H1 (cell line): ENCODE measurements around the gene FAM83B. TPM values are rescaled to one million over a fixed set of nuclear protein-coding genes. Genes with fewer than 3 reads are reported as not detected.

Experiments used
- CTCF ChIA-PET: fragments of 300-600 bp; sonication (Branson Sonifier 250); formaldehyde crosslinking; loops from one replicate; lab custom pipeline; 2021; ENCODE audit not compliant: partially characterized antibody; lab: Charles Lee
- POLR2A ChIA-PET: fragments of 300-600 bp; sonication (Branson Sonifier 250); formaldehyde crosslinking; loops from one replicate; lab custom pipeline; 2021; ENCODE audit warnings: inconsistent platforms; ENCODE audit not compliant: partially characterized antibody; lab: Charles Lee
- DNase-seq, 2 experiments: peaks; one replicate each; pipeline versions ENCODE4 v3.0.0 to v3.0.0-alpha.2; 2010 to 2022; ENCODE audit warnings: low spot score in 2 of 2, low read depth in 1 of 2, mixed read lengths in 1 of 2
- FAIRE-seq: peaks from 2 replicates; lab custom pipeline; 2011; peaks lifted over from hg19 to GRCh38; lab: Jason Lieb, UNC
- H2AFZ ChIP-seq: 2 replicates; pipeline ENCODE4 v1.8.1; 2012; ENCODE audit warnings: low read length, inconsistent platforms
- H2AK5ac ChIP-seq: 2 replicates; pipeline ENCODE4 v1.6.1; 2013; ENCODE audit warnings: low read depth, low read length
- H2BK120ac ChIP-seq: replicated peaks from 2 replicates; pipeline ENCODE3; 2013; ENCODE audit warnings: low read depth, low read length, inconsistent platforms
- H2BK12ac ChIP-seq: 2 replicates; pipeline ENCODE4 v1.6.1; 2013; ENCODE audit warnings: low read depth, low read length
- H2BK15ac ChIP-seq: 2 replicates; pipeline ENCODE4 v1.6.1; 2013; ENCODE audit warnings: low read length
- H2BK20ac ChIP-seq: 2 replicates; pipeline ENCODE4 v1.6.1; 2013; ENCODE audit warnings: low read length
- H2BK5ac ChIP-seq: 2 replicates; pipeline ENCODE4 v1.6.1; 2013; ENCODE audit warnings: low read depth, low read length
- H3K14ac ChIP-seq: 2 replicates; pipeline ENCODE4 v1.6.1; 2013; ENCODE audit warnings: inconsistent platforms; ENCODE audit not compliant: insufficient read length
- H3K18ac ChIP-seq: 2 replicates; pipeline ENCODE4 v1.6.1; 2013; ENCODE audit warnings: low read length; ENCODE audit errors: extremely low read depth
- H3K23ac ChIP-seq: 2 replicates; pipeline ENCODE4 v1.6.1; 2013; ENCODE audit warnings: inconsistent platforms; ENCODE audit not compliant: insufficient read length
- H3K23me2 ChIP-seq: 2 replicates; pipeline ENCODE4 v1.6.1; 2013; ENCODE audit warnings: low read depth, low read length
- H3K27ac ChIP-seq: 2 replicates; pipeline ENCODE4 v1.6.1; 2011; ENCODE audit warnings: low read depth, low read length, inconsistent platforms
- H3K27me3 ChIP-seq, 4 experiments: replicated peaks in 1 of 4; 1 replicate in 1 of 4; 2 replicates in 3 of 4; pipeline versions ENCODE4 v1.6.1 to v1.8.1; 2011 to 2013; ENCODE audit warnings: low read length in 3 of 4, mild to moderate bottlenecking in 3 of 4, inconsistent platforms in 2 of 4, mixed read lengths in 2 of 4, moderate library complexity in 1 of 4; ENCODE audit not compliant: control insufficient read depth in 3 of 4, insufficient read depth in 3 of 4; ENCODE audit errors: extremely low read depth in 1 of 4
- H3K36me3 ChIP-seq, 4 experiments: 2 replicates each; pipeline versions ENCODE4 v1.6.1 to v1.8.1; 2011 to 2013; ENCODE audit warnings: mild to moderate bottlenecking in 4 of 4, low read length in 3 of 4, moderate library complexity in 2 of 4, control low read depth in 1 of 4, inconsistent platforms in 1 of 4; ENCODE audit not compliant: insufficient read depth in 4 of 4, control insufficient read depth in 2 of 4
- H3K4ac ChIP-seq: replicated peaks from 2 replicates; pipeline ENCODE3; 2013; ENCODE audit warnings: low read length, low read depth, mixed read lengths, inconsistent platforms; ENCODE audit not compliant: insufficient read length
- H3K4me1 ChIP-seq, 4 experiments: replicated peaks in 1 of 4; 1 replicate in 1 of 4; 2 replicates in 3 of 4; pipeline versions ENCODE4 v1.6.1 to v1.8.1; 2011 to 2013; ENCODE audit warnings: low read length in 3 of 4, inconsistent platforms in 2 of 4, mixed read lengths in 1 of 4; ENCODE audit not compliant: insufficient read depth in 4 of 4, control insufficient read depth in 3 of 4
- H3K4me2 ChIP-seq, 2 experiments: 2 replicates each; pipeline versions ENCODE4 v1.6.1 to v1.8.1; 2011 to 2013; ENCODE audit warnings: low read depth in 2 of 2, low read length in 2 of 2, control low read depth in 1 of 2, inconsistent platforms in 1 of 2, mild to moderate bottlenecking in 1 of 2; ENCODE audit not compliant: insufficient read depth in 1 of 2
- H3K4me3 ChIP-seq, 4 experiments: fragments of 200-600, 300-600 bp in 1 of 4; sonication (generic), shearing (Covaris generic), sonication (Bioruptor Twin) in 1 of 4; 2 replicates each; pipeline versions ENCODE4 v1.5.1 to v1.8.1; 2011 to 2016; ENCODE audit warnings: low read length in 4 of 4, low read depth in 3 of 4, control low read depth in 2 of 4, inconsistent platforms in 2 of 4, mild to moderate bottlenecking in 2 of 4, mixed read lengths in 1 of 4, moderate library complexity in 1 of 4; ENCODE audit not compliant: insufficient read depth in 2 of 4; ENCODE audit errors: extremely low read depth in 1 of 4
- H3K56ac ChIP-seq: replicated peaks from 2 replicates; pipeline ENCODE3; 2013; ENCODE audit warnings: low read depth, mild to moderate bottlenecking, mixed read lengths, low read length, inconsistent platforms; ENCODE audit not compliant: insufficient read length
- H3K79me1 ChIP-seq: 2 replicates; pipeline ENCODE4 v1.6.1; 2013; ENCODE audit warnings: low read depth, low read length, control low read depth
- H3K79me2 ChIP-seq, 2 experiments: 2 replicates each; pipeline versions ENCODE4 v1.6.1 to v1.8.1; 2012 to 2013; ENCODE audit warnings: low read length in 2 of 2, mild to moderate bottlenecking in 2 of 2, inconsistent platforms in 1 of 2; ENCODE audit not compliant: insufficient read depth in 2 of 2, control insufficient read depth in 1 of 2
- H3K9ac ChIP-seq, 4 experiments: replicated peaks in 1 of 4; 1 replicate in 1 of 4; 2 replicates in 3 of 4; pipeline versions ENCODE4 v1.6.1 to v1.8.1; 2011 to 2013; ENCODE audit warnings: low read depth in 3 of 4, low read length in 3 of 4, control low read depth in 2 of 4, mild to moderate bottlenecking in 2 of 4, moderate library complexity in 2 of 4, inconsistent platforms in 1 of 4; ENCODE audit errors: extremely low read depth in 1 of 4
- H3K9me3 ChIP-seq, 2 experiments: 2 replicates each; pipeline versions ENCODE4 v1.6.1 to v1.8.1; 2012 to 2013; ENCODE audit warnings: mild to moderate bottlenecking in 2 of 2, moderate library complexity in 2 of 2, control low read depth in 1 of 2, inconsistent platforms in 1 of 2, low read depth in 1 of 2, low read length in 1 of 2, mixed read lengths in 1 of 2; ENCODE audit not compliant: insufficient read depth in 2 of 2
- H4K20me1 ChIP-seq, 2 experiments: replicated peaks in 1 of 2; 2 replicates each; pipeline versions ENCODE3 to v1.8.1; 2011 to 2013; ENCODE audit warnings: inconsistent platforms in 2 of 2, low read length in 2 of 2, mild to moderate bottlenecking in 1 of 2; ENCODE audit not compliant: insufficient read depth in 2 of 2, control insufficient read depth in 1 of 2
- H4K5ac ChIP-seq: 2 replicates; pipeline ENCODE4 v1.6.1; 2013; ENCODE audit warnings: low read length, low read depth, mixed read lengths, inconsistent platforms; ENCODE audit not compliant: insufficient read length
- H4K8ac ChIP-seq: 2 replicates; pipeline ENCODE4 v1.8.0; 2013; ENCODE audit warnings: mild to moderate bottlenecking, moderate library complexity, low read length, inconsistent platforms; ENCODE audit not compliant: insufficient read depth; ENCODE audit errors: extremely low read depth
- H4K91ac ChIP-seq: replicated peaks from 2 replicates; pipeline ENCODE3; 2013; ENCODE audit warnings: low read length, mixed read lengths, inconsistent platforms; ENCODE audit not compliant: insufficient read length
- ATF3 ChIP-seq: IDR thresholded peaks from 2 replicates; pipeline ENCODE4 v1.6.1; 2011; ENCODE audit warnings: low read depth, mild to moderate bottlenecking, low read length; ENCODE audit not compliant: insufficient read depth
- BCL11A ChIP-seq, 2 experiments: IDR thresholded peaks; one replicate each; pipeline ENCODE4 v1.6.1; 2011; ENCODE audit warnings: low read depth in 2 of 2, low read length in 2 of 2, mild to moderate bottlenecking in 2 of 2
- CREB1 ChIP-seq: IDR thresholded peaks from 2 replicates; pipeline ENCODE4 v1.6.1; 2012; ENCODE audit warnings: inconsistent platforms
- CTBP2 ChIP-seq: IDR thresholded peaks from 2 replicates; pipeline ENCODE4 v1.7.0; 2011; ENCODE audit warnings: borderline replicate concordance, mild to moderate bottlenecking, moderate library complexity, mixed read lengths, low read length; ENCODE audit not compliant: insufficient read depth, insufficient read length
- EGR1 ChIP-seq: IDR thresholded peaks from 2 replicates; pipeline ENCODE4 v1.6.1; 2011; ENCODE audit warnings: low read depth, low read length, borderline replicate concordance
- EP300 ChIP-seq, 2 experiments: IDR thresholded peaks; 1 replicate in 1 of 2; 2 replicates in 1 of 2; pipeline ENCODE4 v1.6.1; 2011 to 2012; ENCODE audit warnings: low read depth in 2 of 2, low read length in 2 of 2, mild to moderate bottlenecking in 2 of 2, borderline replicate concordance in 1 of 2, inconsistent platforms in 1 of 2, moderate library complexity in 1 of 2
- GABPA ChIP-seq: IDR thresholded peaks from 2 replicates; pipeline ENCODE4 v1.6.1; 2011; ENCODE audit warnings: mild to moderate bottlenecking, low read length, moderate library complexity, borderline replicate concordance; ENCODE audit not compliant: insufficient read depth
- JUN ChIP-seq: IDR thresholded peaks from 2 replicates; pipeline ENCODE4 v1.6.1; 2011; ENCODE audit warnings: low read depth, mild to moderate bottlenecking, improper control_type of control experiment, low read length
- KDM4A ChIP-seq: IDR thresholded peaks from one replicate; pipeline ENCODE4 v1.7.1; 2012; ENCODE audit warnings: low read depth, mild to moderate bottlenecking, moderate library complexity, low read length, inconsistent platforms; ENCODE audit not compliant: severe bottlenecking
- RFX5 ChIP-seq: IDR thresholded peaks from 2 replicates; pipeline ENCODE4 v1.6.1; 2011; ENCODE audit warnings: low read depth, low read length, improper control_type of control experiment, borderline replicate concordance
- SAP30 ChIP-seq: fragments of 300-600 bp; sonication (generic); IDR thresholded peaks from 2 replicates; pipeline ENCODE4 v1.7.1; 2012; ENCODE audit warnings: low read length, moderate library complexity, mild to moderate bottlenecking, inconsistent platforms; ENCODE audit not compliant: insufficient read depth, insufficient replicate concordance
- SIRT6 ChIP-seq: IDR thresholded peaks from one replicate; pipeline ENCODE4 v1.7.1; 2012; ENCODE audit warnings: low read length, inconsistent platforms
- TCF12 ChIP-seq: IDR thresholded peaks from 2 replicates; pipeline ENCODE4 v1.6.1; 2011; ENCODE audit warnings: low read depth, mild to moderate bottlenecking, low read length
- WGBS, 2 experiments: shearing (Covaris generic) in 1 of 2; methylation state at CpG; one replicate each; pipeline versions ENCODE4 v1.1.6 to v1.1.7; 2013 to 2015; ENCODE audit warnings: low lambda C conversion rate in 2 of 2, mixed read lengths in 2 of 2, inconsistent platforms in 1 of 2, low coverage in 1 of 2, missing lambda C conversion rate in 1 of 2; ENCODE audit not compliant: insufficient replicate concordance in 2 of 2, insufficient coverage in 1 of 2, insufficient read length in 1 of 2; ENCODE audit errors: extremely low coverage in 1 of 2, missing lambda C conversion rate in 1 of 2; 5-methylcytosine and 5-hydroxymethylcytosine counted together
- polyA plus RNA-seq, 7 experiments: library from polyadenylated mRNA; depleted of rRNA in 3 of 7; stranded (reverse) in 5 of 7; unstranded in 2 of 7; fragments of >200 nt in 5 of 7; fragments of 200-250 nt in 2 of 7; gene quantifications; 1 replicate in 5 of 7; 2 replicates in 1 of 7; 4 replicates in 1 of 7; pipeline versions ENCODE4 v1.2.1 to v1.2.3, GENCODE V29; 2011 to 2013; ENCODE audit warnings: missing spikeins in 2 of 7, mixed read lengths in 2 of 7
- total RNA-seq: library from RNA; stranded (reverse); fragmentation: NEBNext Ultra II Directional; extraction: Animal tissue kit (Norgen Biotek cat#: 25700); gene quantifications from 2 replicates; pipeline ENCODE4 v1.2.1, GENCODE V29; 2021

FAM83B gene
- total and polyA plus RNA-seq, 2 of the 8 experiments (the other 6 are each of a cell fraction or from before 2014, with no cell fraction given) = 0.71 to 5.7 TPM

- H3K18ac ChIP-seq = no peak overlapping the region
- ChIA-PET CTCF (no interaction called here), POLR2A (no interaction called here)
- no peak overlapping the region for H2BK15ac ChIP-seq
- DNase-seq = no peak
- H3K79me2 ChIP-seq = no peaks in the 10 kb centered on the region
- no peaks in the 10 kb centered on the region for H3K4me1 ChIP-seq
- H2AFZ ChIP-seq = no peak overlapping the region
- no peak overlapping the region for H3K23ac ChIP-seq
- H2BK12ac ChIP-seq = no peak overlapping the region
- H4K5ac ChIP-seq = no peak overlapping the region
- 93% methylated on average over 3 of the region's 3 CpGs; no CpG with 5 or more reads in 1 of the 2 experiments for WGBS, 2 experiments
- no peak overlapping the region for H4K91ac ChIP-seq
- no peak overlapping the region for H3K56ac ChIP-seq
- no peak overlapping the region for H2BK120ac ChIP-seq
- no peaks in the 10 kb centered on the region for H3K79me1 ChIP-seq
- H2BK20ac ChIP-seq = no peak overlapping the region
- no peaks in the 10 kb centered on the region for H3K23me2 ChIP-seq
- no peak overlapping the region for H3K4me2 ChIP-seq
- no peak overlapping the region for H3K9ac ChIP-seq
- no peaks in the 10 kb centered on the region for H3K9me3 ChIP-seq
- H3K27me3 ChIP-seq = no peaks in the 10 kb centered on the region
- H3K14ac ChIP-seq = no peak overlapping the region
- no peaks in the 10 kb centered on the region for H4K20me1 ChIP-seq
- no peak overlapping the region for H3K4ac ChIP-seq
- no peak overlapping the region for H3K4me3 ChIP-seq
- no peak for FAIRE-seq
- H3K36me3 ChIP-seq = no peaks in the 10 kb centered on the region
- H2BK5ac ChIP-seq = no peak overlapping the region
- no peak overlapping the region for H2AK5ac ChIP-seq
- no peak overlapping the region for H3K27ac ChIP-seq
- no peak overlapping the region for H4K8ac ChIP-seq
- TF ChIP-seq SAP30 = no peak
- TF ChIP-seq RFX5 = no peak
- TF ChIP-seq ATF3 = no peak
- TF ChIP-seq EGR1 = no peak
- no peak for TF ChIP-seq CTBP2
- TF ChIP-seq GABPA = no peak
- no peak for TF ChIP-seq BCL11A (IDR thresholded peaks at IDR 0.05; ENCODE audit: low read depth in 2 of 2, low read length in 2 of 2)
- TF ChIP-seq SIRT6 = no peak
- no peak for TF ChIP-seq EP300 (IDR thresholded peaks at IDR 0.05; ENCODE audit: borderline replicate concordance in 1 of 2, low read depth in 2 of 2, low read length in 2 of 2)
- TF ChIP-seq TCF12 = no peak
- TF ChIP-seq CREB1 = no peak
- no peak for TF ChIP-seq JUN
- TF ChIP-seq KDM4A = no peak
These were observed 62.6 kb downstream of the FAM83B start for GRCh38 chr6:54909184-54909583.
